Mesenteric fat pad (tissue), 1 donor: ENCODE results near the gene VWA3B. TPM values are rescaled to one million over a fixed set of nuclear protein-coding genes. Genes with fewer than 3 reads are reported as not detected.
"Not testable (repeated sequence)": the region's sequence is repeated elsewhere in the genome, so short reads cannot be mapped to it uniquely, and the experiment has no call there.

Experiments
- DNase-seq: peaks from one replicate; pipeline ENCODE4 v3.0.0-alpha.2; 2020; ENCODE audit warnings: low spot score
- total RNA-seq: library from RNA; stranded (reverse); fragmentation: NEBNext Ultra II Directional; extraction: Animal tissue kit (Norgen Biotek cat#: 25700); gene quantifications from one replicate; pipeline ENCODE4 v1.2.1, GENCODE V29; 2021
- donor health status: DM: yes; HTN: yes; CAD: no.

The VWA3B gene
- total RNA-seq, 1 donor from 2014 or later, result not detected

DNA sequence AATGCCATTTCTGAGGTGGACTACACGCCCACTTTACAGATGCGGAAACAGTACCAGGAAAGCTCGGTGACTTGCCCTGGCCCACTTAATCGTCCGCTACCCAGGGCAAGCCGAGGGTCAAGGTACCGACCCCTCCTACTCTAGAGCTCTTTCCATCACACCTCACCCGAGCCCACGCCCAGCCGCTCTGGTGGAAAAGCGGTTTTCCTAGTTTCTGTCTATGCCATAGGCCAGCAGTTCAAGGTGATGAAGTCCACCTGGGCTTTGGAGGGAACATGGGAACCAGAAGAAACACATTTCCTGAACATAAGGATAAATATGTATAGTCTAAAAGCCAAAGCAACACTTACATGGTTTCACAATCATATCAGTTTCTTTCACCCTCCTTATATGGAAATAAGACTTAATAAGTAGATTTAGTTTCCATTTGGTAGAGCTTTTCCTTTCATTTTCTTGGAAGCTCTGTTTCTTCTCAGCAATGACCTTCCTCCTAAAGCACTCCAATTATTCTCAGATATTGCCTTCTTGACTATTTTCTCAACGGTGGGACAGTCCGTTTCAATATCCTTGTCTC, 567 bp downstream of the VWA3B start:
- DNase-seq, result no peak

DNA sequence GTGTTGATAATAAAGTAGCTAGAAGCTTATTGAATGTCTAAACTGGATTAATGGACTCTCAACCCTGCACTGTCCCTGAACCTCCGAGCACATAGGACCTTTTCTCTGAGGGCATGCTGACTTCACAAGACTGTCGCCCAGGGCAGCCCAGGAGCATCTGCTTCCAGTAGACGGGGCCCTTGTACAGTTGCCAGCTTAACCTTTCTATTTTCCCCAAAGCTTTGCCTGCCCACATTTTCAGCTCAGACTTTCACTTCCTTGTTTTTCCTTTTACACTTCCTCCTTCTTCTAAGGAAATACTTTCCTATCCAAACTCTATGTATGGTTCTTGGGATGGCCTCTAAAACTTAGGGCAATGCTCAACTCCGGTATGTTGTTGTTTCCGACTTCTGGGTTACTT, 1.3 kb downstream of the VWA3B start:
- DNase-seq, result no peak

DNA sequence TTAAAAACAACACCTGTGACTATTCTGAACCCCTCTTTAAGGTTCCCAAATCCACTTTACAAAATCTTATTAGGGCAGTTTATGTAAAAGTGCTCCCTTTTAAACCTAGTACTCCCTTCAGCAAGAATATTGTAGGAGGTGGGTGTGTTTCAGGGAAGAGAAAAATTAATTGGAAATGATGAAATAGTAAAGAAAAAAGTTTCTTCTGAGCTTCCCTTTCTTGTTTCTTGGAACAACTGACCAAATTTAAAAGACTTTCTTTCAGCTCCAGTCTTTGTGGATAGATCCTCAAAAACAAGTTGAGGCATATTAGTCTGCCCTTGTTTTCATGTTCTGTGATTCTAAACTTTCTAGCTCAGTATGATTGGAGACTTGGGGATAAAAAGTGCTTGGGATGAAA, 3.0 kb downstream of the VWA3B start:
- no peak for DNase-seq

DNA sequence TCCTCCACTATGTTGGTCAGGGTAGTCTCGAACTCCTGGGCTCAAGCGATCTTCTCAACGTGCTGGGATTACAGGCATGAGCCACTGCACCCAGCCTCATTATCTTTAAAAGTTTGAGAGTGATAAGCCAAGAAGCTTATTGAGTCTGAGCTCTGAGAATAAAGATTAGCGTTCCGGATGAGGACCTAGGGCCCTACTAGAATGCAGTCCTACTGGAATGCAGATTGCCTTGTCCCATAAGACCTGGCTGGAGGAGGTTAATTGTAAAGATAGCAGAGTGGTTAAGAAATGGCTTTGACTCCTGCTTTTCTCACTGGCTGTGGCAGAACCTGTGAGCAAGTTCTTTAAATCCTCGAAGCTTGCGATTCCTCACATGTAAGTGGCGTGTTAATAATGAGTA, 4.0 kb downstream of the VWA3B start:
- DNase-seq, result no peak

DNA sequence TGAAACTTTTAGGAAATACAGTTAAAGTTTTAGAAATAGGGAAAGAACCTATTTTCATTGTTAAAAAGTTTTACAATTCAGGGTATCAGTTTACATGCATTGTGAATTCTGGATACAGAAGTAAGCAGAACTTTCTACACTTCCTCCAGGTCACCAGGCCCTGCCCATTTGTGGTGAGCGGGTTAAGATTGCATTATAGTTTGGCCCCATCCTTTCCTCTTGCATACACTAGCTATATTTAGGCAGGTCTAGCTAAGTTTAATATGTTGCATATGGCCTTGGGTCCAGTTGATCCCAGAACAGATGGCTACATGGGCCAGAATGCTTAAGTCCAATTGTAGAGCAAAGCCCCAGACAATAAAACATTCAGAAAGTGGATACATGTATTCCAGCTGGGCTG, 4.8 kb downstream of the VWA3B start:
- no peak for DNase-seq

DNA sequence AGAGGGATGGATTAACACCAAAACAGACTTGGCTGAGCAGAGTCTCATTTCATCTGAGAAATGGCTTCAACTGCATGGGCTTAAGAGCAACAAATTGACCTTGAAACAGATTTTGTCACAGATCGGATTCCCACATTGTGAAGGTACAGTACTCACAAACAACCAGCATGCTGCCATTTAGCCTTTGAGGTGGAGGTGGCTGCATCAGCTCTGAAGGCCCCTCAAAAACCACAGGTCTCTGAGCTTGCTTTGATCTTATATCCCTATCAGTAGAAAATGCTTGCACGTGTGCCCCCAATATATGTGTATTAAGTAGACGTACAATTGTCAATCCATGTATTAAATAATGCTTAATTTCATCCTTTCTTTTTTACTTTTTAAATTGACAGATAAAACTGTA, 6.2 kb downstream of the VWA3B start:
- no peak for DNase-seq

DNA sequence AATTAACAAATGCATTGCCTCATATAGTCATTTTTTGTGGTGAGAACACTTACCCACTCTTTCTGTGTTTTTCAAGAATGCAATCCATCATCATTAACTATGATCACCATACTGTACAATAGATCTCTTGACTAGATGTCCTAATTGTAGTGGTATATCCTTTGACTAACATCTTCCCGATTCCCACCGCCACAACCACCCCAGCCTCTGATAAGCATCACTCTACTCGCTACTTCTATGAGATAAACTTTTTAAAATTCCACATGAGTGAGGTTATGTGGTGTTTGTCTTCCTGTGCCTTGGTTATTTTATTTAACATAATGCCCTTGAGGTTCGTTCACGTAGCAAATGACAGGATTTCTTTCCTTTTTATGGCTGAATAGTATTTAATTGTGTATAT, 6.6 kb downstream of the VWA3B start:
- no peak for DNase-seq

DNA sequence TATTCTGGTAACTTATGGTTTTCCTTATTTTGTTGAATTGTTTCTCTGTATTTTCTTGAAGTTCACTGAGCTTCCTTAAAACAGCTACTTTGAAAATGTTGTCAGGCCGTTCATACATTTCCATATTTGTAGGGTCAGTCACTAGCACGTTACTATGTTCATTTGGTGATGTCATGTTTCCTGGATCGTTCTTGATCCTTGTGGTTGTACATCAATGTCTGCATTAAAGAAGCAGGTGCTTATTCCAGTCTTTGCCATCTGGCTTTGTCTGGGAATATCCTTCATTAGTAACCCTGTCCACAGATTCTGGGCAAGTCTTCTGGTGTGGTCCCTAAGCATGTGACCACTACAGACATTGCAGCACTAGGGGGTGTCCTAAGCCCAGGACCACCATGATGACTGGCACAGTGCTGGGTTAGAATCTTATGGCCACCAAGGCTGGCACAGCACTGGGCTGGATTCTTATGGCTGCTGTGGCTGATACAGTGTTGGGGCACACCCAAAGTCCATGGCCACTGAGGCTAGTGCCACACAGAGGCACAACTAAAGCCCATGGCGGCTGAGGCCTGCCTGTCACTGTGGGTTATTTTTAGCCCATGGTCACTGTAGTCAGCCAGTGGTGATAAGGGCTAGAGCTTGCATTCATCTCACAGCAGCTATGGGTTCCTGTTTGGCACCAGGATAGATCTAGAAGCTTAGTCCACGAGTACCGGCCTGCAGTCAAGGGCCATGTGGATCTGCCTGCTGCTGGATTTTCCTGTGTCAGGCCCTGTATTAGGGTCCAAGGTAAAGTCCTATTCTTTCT, 13.2 kb downstream of the VWA3B start:
- no peak for DNase-seq

DNA sequence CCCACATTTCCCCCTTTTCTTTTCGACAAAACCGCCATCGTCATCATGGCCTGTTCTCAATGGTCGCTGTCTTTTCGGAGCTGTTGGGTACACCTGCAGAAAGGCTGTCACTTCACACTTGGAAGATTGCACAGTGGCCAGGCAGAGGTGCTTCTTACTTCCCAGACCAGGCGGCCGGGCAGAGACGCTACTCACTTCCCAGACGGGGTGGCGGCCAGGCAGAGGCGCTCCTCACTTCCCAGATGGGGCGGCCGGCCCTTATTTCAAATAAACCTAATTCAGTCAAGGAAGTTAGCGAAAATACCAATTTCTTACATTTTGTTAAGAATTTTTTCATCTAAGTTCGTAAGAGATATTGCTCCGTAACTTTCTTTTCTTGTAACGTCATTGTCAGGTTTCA, 15.3 kb downstream of the VWA3B start:
- DNase-seq, result not testable (repeated sequence)

DNA sequence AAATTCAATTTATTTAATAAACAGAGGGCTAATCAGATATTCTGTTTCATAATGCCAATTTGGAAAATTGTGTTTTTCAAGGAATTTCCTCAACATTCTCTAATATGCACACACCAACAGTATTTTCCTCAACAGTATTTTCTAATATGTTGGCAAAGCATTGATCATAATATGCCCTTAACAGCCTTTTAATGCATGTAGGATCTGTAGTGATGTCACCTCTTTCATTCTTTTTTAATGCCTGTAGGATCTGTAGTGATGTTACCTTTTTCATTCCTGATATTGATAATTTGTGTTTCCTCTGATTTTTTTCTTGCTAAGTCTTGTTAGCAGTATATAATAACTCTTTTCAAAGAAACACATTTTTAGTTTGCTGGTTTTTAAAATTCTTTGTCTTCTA, 15.9 kb downstream of the VWA3B start:
- DNase-seq, result no peak

DNA sequence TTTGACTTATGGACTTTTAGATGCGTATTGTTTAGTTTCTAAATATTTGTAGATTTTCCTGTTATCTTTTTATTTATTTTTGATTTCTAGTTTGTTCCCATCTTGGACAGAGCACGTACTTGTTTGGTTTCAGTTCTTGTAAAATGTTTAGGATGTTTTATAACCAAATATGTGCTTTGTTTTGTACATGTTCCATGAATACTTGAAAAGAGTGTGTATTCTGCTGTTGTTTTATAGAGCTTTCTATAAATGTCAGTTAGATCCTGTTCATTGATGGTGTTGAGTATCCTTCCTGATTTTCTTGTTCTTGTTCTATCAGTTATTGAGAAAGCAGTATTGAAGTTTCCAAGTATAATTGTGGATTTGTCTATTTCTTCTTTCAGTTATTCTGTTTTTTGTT, 21.1 kb downstream of the VWA3B start:
- DNase-seq, result no peak

DNA sequence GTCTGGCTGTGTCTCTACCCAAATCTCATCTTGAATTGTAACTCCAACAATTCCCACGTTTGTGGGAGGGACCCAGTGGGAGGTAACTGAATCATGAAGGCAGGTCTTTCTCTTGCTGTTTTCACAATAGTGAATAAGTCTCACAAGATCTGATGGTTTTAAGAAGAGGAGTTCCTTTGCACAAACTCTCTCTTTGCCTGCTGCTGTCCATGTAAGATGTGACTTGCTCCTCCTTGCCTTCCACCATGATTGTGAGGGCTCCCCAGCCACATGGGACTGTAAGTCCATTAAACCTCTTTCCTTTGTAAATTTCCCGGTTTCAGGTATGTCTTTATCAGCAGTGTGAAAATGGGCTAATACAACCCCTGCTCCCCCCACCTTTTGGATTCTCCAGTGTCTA, 23.8 kb downstream of the VWA3B start:
- DNase-seq, result no peak

DNA sequence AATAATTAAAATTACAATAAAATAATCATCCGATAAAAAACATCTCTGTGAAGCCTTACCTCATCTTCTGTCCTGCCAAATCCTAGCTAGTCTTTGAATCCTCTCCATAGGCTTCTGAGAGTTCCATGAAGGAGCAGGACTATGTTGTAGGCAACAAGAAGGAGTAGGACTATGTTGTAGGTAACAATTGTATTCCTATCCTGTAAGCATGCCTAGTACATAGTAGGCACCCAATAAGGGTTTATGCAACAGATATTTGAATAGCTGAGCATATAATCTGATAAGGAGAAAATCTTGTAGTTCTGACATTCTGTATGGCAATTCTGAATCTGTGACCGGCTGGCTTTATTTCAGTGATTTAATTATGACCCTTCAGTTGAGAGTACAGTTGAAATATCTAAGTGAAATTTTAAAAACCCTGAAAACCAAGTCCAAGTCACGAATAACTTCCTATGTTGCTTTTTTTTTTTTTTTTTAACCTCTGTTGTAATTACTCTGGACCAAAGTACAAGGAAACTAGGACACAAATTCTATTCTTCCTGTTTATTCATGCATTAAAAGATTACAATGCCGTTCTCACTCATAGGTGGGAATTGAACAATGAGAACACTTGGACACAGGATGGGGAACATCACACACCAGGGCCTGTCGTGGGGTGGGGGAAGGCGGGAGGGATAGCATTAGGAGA, 27.8 kb downstream of the VWA3B start:
- no peak for DNase-seq

DNA sequence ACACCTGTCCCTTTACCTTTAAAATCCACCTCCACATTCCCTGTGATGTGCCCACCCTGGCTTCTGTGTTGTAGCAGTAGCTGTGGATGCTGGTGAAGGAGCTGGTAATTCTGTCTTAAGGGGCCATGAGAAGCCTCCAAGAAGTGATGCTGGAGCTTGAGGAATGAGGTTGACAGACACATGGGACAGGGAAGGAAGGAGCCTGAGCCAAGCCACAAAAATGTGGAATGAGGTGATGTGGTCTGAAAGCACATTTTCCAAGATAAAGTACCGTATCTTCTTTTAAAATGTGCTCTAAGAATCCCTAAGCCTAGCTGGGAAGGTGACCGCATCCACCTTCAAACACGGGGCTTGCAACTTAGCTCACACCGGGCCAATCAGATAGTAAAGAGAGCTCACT, 31.2 kb downstream of the VWA3B start:
- DNase-seq, result no peak

DNA sequence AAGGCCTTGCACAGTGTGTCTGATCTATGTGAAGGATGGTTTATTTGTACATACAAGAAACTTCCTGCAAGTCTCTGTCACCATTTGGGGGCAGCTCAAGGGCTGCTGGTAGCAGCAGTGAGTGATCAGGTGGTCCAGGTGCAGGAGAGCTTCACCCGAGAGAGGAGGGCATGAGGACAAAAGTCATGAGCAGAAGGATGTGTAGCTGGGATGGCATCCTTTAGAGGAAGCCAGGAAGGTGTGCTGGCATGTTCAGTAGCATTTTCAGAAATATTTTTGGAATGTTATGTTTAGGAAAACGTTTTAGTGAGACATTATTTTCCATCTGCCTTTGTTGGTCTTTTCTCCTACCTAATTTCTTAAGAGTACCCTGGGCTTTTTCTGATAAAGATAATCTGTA, 31.9 kb downstream of the VWA3B start:
- DNase-seq, result no peak

DNA sequence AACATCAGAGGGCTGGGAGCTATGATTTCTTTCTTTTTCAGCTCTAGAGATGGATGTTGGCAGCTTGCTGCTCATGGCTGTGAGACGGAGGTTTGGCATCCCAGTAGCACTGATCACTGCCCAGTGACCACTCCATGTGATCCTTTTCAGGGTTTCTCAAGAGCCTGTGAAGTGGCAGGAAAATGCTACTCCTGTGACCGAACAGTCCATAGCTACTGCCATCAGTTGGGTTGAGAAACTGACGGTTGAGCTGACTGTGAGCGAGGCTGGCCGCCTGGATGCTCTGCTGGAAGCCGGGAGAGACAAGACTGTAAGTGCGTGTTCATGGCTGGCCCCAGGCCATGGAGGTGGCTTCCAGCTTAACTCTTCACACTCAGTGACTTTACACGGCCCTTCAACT, 34.2 kb downstream of the VWA3B start:
- DNase-seq, result no peak

DNA sequence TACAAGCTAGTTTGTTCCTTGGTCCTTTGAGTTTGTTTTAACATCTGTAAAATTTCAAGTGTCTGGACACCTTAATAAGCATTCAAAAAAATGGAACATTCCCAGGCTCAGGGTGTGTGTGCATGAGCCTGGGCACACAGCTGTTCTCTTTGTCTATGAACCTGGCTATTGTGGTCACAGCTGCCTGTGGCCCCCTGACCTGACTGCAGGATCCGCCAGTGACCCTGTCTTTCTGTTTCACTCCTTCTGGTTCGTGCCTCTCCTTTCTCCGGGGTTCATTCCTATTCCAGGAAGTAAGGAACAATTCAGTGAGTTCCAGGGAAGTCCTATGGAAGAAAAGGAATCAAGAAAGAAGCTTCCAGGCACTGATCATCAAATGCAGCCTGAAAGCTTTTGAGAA, 35.6 kb downstream of the VWA3B start:
- DNase-seq, result no peak

DNA sequence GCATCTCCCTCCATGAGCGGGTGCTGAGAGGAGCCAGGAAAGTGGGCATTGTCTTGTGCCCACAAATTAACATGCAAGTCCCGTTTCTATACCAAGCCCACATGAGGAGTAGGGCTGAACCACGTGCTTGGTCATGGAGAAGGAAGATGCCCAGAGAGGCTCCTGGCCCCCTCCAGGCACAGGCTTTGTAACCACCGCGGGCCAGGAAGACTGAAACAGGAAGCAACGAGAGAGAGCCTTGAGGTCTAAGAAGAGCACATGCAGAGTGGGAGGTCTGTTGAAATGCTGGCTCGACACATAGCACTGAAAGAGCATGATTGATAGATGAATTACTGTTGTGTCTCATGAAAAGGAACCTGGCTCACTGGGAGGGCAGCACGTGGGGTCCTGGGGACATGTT, 36.3 kb downstream of the VWA3B start:
- DNase-seq, result no peak

DNA sequence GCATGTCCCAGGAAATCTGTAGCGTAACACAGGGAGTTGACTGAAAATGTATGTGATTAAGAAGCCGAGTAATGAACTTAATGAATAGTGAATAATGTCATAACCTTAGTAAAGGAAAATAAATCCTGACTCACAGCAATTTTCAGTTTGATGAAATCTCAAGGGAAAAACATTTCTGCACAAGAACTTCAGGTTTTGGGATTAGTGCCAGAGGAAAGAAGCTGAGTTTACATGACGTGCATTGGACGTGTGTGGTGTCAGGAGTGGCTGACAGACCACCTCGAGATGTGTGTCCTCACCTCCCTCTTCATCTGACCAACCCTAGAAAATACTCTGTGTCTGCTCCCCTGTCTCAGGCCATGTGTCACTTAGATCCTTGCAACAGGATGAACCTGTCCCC, 39.1 kb downstream of the VWA3B start:
- no peak for DNase-seq

DNA sequence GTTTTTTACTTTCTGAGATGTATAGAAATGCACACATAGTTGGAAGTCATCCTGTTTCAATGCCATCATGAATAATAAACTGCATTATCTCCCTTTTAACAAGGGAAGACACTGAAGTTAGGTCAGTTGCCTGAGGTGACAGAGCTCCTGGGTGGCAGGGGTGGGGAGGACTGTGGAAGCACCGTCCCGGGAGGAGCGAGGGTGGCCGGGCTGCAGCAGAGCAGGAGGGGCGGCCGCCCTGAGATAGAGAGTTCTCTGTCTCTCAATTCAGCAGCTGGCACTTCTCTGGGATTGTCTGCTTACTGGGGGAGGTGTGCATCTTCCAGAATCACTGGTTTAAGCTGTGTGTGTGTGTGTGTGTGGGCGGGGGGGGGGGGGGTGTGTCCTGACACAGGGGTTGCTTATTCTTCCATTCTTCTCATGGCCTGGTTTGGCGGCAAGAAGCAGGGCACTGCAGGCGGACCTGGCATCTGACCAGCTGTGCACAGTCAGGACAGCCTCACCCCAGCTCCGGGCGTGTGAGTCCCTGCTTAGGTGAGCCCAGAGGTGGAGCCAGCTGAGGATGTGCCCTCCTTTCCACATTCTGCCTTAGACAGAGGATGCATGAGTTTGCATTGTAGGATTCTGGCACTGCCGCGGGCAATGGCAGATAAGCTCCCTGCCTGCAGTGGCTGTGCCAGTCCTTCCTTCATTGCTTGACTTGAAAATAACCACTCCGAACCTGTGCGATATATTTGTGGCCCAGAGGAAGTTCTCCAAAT, 40.4 kb downstream of the VWA3B start:
- DNase-seq, result no peak

DNA sequence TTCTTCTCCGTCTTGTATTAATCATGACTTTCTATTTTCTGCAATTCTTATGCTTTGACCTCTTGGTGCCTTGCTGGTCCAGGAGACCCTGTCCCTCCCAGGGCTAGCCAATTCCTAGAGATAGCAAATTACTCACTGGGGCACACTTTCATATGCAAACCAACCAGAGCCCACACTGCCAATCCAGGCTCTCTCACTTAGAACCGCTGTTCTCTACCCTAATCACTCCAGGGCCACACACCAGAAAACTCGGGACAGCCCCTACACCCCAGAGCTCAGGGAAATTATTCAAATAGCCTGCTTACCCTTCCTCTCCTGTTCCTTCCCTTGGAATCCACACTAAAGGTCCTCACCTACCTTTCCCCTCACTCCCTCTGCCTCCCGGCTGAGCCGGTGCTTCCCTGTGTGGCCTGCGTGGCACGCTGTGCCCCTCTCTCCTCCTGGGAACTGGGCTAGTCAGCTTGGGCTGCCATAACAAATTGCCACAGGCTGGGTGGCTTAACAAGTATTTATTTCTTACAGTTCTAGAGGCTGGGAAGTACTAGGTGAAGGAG, 41.7 kb downstream of the VWA3B start:
- no peak for DNase-seq

DNA sequence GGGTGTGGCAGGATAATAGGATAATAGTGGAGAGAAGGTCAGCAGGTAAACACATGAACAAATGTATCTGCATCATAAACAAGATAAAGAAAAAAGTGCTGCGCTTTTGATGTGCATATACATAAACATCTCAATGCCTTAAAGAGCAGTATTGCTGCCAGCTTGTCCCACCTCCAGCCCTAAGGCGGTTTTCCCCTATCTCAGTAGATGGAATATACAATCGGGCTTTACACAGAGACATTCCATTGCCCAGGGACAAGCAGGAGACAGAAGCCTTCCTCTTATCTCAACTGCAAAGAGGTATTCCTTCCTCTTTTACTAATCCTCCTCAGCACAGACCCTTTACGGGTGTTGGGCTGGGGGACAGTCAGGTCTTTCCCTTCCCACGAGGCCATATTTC, 43.1 kb downstream of the VWA3B start:
- DNase-seq, result not testable (repeated sequence)
